ENCODE measurements around the gene CST9L.

The CST9L gene

DNA sequence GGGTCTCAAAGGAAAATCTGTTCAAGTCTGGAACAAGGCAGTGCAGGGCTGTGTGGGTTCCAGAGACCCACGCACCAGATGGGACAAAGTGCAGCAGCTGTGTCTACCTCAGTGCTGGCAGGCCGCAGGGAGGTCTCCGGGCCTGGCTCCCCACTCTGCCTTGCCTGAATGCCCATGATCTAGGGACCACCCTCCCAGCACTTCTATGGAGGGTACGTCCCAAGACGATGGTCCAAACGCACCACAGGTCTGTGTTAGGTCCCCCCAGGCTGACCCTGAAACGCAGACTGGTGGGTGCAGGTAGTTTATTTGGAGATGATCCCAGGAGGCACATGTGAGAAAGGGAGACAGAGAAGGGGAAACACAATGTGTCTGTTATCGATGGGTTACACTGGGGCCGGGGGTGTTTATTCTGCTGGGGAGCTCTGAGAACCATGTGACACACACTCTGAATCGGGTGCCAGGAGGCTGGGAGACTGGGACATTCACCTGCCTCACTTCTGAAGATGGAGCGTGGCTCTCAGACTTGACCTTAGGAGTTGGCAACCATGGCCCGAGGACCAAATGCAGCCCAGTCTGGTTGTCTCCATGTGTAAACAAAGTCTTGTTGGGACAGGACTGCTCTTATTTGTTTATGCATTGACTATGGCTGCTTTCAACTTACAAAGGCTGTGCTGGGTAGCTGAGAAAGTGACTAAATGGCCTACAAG, 21.7 kb downstream of the CST9L start:
- no peak for DNase-seq (ENCODE audit: low read depth)

DNA sequence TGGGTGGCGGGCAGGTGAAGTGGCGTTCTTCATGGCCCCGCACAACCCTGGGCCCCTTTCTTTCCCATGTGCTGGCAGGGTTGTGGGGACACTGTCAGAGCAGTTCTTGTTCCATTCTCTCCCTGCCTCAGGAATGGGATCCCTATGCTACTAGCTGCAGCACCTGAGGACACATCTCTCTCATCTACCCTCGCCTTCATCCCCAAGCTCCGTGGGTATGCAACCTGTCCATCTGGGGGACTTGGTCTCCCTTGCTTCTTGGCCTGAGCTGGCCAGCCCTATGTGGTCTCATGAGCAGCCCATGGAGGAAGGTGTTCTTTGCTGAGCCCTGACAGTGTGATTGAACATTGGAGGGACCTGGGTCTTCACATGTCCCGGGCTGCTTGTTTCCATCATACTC, 24.2 kb downstream of the CST9L start:
- DNase-seq (ENCODE audit: low read depth) = no peak

DNA sequence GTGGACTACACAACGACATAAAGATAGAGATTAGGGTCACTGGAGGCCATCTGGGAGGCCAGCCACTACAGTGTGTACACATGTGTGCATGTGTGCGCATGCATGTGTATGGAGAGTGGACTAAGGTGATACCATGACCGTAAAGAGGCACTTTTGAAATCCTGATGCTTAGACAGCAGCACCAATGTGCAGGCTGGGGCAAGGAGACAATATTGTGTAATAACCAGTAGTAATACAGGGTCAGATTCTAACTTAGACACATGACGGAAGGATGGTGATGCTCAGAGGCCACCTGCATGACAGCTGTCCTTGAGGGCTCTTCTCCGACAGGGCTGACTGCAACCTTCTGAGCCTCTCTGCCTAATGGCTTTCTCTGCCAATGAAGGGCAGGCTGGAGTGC, 25.5 kb downstream of the CST9L start:
- DNase-seq (ENCODE audit: low read depth) = no peak

DNA sequence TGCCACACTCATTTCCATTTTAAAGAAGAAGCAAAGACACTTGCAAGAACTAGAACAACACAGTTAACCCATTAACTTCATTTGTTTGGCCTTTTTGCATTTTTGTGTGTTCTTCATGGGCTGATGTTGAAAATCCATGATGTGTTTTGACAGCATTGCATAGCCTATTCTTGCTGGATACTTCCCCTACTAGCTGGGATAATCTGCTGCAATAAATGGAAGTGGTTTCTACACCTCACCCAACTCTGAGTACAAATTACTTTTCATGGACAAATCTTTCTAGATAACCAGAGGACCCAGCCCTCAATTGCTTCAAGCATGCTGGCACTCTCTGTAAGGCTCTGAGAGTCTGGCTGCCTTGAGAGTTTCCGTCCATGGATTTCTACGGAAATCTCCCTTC, 26.5 kb downstream of the CST9L start:
- no peak for DNase-seq (ENCODE audit: low read depth)

DNA sequence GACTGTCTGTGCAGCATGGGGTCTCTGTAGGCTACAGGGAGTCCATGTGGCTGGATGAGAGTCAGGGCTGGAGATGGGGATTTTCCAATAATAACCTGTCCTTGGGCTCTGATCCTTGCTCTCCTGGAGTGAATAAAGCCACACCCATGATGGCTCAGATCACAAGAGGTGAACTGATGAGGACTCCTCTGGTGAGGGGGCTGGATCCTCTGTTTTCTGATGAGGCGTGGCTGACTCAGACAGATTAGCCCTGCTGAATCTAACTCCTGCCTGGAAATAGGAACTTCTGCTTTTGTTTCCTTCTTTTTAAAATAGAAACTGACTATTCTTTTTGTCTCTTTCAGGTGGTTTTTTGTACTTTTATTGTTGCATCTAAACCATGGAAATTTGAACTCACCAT, 27.0 kb downstream of the CST9L start:
- no peak for DNase-seq (ENCODE audit: low read depth)

DNA sequence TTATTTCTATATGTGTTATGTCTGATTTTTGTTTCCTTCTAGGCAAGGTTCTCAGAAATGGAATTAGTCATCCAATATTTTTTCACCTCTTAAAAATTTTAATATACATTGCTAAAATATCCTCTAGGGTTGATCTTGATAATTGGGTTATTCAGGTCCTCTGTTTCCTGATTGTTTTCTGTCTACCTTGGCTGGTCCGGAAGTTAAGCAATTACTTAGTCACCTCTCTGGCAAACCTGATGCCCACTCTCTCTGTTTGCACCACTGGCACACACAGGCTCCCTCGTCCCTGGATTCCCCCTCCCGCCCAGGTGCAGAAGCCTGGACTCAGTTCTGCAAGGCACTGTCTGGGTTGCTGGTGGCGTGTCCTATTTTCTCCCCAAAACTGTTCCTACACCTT, 27.7 kb downstream of the CST9L start:
- no peak for DNase-seq (ENCODE audit: low read depth)

DNA sequence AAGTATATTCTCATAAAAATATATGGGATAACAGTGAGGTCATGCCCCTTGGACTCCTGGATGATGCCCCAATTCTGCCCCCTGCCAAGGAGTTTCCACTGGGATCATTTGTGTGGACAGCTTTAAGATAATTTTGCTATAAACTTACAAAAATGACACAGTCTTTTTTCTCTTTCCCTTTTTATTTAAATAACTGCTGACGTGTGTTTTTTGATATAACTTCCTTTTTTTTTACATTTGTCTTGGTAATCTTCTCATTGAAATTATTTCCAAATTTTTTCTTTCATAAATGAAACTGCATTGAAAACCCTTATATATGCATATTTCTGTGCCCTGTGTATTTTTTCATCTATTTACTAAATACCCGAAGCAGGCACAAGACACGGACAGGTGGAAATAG, 31.3 kb downstream of the CST9L start:
- no peak for DNase-seq (ENCODE audit: low read depth)

DNA sequence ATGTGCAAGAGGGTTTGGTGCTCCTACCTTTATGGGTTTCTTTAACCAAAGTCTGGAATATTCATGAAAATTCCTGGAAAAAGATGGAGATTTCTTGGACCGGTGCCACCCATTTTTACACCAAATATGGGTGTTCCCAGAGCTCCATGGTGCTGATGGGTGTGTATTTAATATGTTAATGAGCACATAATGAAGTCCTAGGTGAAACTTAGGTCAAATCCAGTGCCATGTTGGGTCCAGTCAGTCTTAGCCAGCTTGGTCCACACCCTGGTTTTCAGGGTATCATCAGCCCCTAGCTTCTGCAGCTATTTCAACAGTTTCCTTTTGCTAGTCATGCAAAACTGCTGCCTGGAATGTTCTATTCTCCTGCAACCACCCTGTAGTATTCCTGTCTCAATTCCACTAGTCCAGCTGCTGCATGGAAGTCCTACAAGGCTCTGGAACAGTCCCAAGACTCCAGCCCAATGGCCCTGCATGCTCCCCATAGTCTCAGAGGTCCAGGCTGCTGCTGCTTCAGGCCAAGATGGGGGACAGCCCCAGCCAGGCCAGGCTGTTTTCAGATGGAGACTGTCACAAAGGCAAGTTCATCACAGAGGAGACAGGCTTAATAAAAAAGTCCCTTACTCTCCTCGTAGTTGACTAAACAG, 31.8 kb downstream of the CST9L start:
- DNase-seq (ENCODE audit: low read depth) = no peak

DNA sequence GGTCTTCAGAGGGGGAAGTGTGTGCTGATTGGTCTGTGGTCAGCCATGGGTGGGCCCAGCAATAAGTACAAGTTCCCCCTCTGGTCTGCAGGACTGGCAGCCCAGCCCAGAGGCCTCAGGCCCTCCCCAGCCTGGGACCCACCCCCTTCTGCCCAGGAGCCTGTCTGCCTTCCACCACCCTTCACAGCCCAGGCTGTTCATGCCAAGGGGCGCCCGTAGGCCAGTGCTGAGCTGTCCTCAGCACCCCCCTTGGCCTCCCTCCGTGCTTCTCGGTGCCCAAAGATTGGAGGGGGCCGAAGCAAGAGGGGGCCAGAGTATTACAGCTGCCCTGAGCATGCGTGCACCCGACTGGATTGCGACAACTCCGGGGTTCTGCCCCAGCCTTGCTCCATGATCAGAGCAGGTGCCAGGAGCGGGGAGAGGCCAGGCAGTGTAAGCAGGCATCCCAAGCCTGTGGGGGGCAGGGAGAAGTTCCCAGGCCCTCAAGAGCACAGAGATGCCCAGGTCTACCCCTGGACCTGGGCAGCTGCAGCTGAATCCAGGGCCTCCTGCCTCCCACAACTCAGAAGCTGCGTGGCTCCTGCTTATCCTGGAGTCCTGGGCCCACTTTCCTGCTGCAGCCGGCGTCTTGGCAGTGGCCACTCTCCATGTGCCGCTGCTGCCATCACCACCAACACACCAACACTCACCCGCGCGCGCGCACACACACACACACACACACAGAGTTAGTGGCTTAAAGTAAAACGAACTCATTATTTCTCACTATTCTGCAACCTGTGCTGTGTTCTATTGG, 33.3 kb downstream of the CST9L start:
- no peak for DNase-seq (ENCODE audit: low read depth)

DNA sequence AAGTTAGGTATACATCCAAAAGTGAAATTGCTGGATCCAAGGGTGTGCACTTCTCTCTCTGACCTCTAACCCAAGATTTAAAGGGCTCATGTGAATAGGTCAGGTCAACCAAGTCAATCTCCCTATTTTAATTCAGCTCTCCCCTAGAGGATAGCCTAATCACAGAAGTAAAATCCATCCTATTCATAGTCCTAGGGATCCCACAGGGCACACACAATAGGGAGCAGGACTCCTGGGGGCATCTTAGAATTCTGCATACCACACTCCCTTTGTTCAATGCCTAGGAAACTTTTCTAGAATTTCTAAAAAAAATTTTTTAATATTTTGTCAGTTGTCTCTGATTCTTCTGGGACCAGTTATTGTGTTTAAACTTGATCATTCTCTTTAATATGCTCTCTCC, 35.1 kb downstream of the CST9L start:
- DNase-seq (ENCODE audit: low read depth) = no peak

DNA sequence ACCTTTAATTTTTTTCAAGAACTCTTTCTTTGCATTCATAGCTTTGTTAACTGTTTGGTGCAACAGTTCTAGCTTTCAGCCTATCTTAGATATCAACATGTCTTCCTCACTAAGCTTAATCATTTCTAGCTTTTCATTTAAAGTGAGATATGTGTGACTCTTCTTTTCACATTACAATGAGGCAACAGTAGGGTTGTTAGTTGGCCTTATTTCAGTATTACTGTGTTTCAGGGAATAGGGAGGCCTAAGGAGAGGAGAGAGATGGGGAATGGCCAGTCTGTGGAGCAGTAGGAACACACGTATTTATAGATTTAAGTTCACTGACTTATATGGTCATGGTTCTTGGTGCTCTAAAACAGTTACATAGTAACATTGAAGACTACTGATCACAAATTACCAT, 35.8 kb downstream of the CST9L start:
- no peak for DNase-seq (ENCODE audit: low read depth)

DNA sequence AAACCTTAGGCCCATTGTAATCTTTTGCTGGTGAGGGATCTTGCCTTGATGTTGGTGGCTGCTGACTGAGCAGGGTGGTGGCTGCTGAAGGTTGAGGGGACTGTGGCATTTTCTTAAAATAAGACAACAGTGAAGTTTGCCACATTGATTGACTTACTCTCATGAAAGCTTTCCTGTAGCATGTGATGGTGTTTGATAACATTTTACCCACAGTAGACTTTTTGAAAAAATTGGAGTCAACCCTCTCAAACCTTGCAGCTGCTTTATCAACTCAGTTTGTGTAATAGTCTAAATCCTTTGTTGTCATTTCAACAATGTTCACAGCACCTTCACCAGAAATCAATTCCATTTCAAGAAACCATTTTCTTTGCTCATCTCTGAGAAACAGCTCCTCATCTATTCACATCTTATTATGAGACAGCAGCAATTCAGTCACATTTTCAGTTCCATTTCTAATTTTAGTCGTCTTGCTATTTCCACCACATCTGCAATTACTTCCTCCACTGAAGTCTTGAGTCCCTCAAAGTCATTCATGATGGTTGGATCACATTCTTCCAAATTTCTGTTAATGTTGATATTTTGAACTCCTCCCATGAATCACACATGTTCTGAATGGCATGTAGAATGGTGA, 37.2 kb downstream of the CST9L start:
- no peak for DNase-seq (ENCODE audit: low read depth)

DNA sequence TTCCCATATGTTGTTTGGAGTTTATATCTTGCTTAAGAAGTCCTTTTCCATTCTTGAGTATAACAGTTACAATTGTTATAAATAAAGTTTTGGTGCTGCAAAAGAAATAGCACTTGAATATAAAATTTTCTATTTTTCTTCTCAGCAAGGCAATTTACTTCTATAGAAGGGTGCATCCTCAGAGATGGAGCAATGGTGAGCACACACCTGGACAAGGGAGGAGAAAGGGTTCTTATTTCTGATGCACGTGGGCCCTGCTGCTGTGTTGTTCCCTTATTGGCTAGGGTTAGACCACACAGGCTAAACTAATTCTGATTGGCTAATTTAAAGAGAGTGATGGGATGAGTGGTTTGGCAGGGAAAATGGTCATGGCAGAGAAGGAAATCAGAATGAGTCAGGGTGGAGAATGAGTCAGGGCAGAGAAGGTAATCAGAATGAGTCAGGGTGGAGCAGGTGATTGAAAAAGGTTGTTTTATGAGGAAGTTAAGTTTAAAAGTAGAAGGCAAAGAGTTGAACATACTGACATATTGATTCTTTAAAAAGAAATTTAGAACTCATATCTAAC, 39.3 kb downstream of the CST9L start:
- DNase-seq (ENCODE audit: low read depth) = no peak

DNA sequence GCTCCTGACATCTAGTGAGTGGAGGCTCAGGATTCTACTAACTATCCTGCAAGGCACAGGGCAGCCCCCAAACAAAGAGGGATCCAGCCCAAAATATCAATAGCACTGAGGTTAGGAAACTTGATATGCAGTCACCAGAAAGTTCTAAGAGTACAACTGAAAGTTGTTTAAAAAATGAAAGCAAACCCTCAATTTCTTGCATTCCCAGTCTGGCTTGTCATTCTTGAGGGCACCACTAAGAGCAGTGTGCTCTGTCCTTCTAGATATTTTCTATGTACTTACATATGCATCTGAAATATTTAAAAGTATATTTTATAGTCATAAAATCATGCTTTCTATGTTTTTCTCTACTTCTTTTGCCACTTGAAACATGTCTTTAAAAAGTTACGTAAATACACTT, 41.4 kb downstream of the CST9L start:
- no peak for DNase-seq (ENCODE audit: low read depth)

DNA sequence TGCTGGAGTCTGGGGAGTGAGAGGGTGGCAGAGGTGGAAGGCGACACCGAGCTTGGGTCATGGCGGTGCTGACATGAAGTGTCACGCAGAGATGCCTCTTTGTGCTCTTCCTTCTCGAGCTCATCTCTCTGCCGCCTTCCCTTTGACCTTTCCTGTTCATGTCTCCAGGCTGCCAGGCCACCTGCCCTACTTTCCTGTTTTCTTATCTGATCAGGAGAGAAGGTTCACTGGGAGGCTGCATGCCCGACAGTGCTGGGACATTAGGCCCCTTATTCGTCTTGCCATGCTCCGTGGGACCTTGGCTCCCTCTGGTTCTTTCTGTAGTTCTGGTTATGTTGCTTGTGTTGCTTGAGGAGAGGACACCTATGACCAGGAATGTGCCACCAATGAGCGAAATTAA, 44.1 kb downstream of the CST9L start:
- DNase-seq (ENCODE audit: low read depth) = no peak

DNA sequence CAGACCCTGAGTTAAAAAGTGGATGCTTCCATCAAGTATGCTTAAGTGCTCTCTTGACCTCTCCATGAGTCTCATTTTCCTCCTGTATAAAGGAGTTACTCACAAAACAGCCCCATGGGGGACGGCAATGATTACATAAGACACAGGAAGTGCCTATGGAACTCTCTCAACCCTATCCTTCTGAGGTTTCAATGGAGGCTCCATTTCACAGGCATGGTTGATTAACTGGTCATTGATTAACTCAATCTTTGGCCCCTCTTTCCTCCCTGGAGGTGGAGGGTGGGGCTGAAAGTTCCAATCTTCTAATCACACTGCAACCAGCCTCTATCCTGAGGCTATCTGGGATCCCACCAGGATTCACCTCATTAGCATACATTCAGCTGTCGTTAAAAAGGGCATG, 48.1 kb downstream of the CST9L start:
- DNase-seq (ENCODE audit: low read depth) = no peak

DNA sequence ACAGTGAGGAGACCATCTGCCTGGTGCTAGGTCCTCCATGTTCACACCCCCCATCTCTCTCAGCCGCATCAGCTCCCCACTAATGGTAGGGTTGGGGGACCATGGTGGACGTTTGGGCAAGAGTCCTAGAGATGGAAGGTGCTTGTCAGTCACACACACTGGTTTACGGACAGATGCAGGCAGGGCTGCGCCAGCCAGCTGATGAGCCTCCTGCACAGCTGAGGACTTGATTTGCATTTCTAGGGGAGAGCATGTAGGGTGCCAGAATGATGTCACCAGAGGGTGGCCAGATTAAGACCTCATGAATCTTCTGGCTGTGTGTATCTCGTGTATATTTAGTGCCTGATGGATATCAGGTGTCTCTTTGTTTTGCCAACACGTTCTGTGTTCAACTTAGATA, 48.7 kb downstream of the CST9L start:
- DNase-seq (ENCODE audit: low read depth) = no peak

DNA sequence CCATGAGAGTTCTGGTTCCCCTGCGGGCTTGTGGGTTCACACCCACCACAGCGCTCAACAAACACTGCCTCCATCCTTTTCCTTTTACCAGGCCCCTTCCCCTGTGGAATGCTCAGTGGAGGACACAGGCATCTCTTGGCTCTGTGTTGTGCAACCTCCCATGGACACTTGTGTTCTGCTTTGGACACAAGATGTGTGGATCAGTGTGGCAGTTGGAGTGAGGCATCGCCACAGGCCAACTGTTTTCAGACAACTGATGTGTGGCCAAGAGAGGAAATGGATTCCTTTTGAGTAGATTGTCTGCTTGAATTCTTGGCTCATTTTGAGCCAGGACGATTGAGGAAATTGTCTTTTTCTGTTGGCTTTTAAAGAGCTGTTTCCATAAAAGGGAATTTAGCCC, 50.6 kb downstream of the CST9L start:
- DNase-seq (ENCODE audit: low read depth) = no peak

DNA sequence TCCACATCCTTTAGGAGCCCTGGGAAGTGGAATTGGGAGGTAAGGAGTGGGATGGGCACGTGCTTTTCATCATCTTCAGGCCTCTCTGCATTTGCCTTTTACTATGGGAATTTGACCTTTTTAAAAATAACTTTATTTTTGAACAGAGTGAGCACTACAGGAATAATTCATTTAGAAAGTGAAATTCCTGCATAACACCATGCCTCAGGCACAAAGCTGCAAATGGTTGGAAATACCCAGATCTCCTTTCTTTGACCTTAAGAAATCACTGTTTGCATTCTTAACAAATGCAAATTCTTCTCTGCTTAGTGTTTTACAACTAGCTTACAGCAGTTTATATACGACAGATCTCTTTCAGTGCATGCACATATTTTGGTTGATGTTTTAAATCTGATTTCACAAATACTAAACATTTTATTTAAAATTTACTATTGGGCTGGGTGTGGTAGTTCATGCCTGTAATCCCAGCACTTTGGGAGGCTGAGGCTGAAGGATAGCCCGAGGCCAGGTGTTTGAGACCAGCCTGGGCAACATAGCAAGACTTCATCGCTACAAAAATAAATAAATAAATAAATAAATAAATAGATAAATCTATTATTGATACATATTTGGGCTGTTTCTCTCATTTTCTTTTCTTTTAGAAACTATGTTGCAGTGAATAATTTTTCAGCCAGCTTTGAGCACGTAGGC, 52.9 kb downstream of the CST9L start:
- no peak for DNase-seq (ENCODE audit: low read depth)

DNA sequence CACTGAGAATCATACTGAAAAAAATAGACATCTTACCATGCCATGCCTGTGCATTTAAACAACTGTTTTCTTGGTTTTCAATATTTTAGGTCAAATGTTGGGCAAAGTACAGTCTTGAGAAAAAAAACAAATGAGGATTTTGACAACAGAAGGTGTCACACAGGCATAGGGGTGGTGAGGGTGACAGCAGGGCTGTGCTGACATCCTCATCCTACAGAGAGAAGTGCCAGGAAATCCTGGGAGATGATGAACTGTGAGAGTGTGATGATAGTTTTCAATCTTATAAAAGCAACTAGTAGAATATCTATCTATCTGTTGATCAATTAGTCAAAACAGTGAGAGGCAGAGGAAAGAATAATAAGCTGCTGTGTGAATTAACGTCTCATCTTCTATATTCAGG, 53.4 kb downstream of the CST9L start:
- DNase-seq (ENCODE audit: low read depth) = no peak
